Ishikawa (cell line): ENCODE measurements around the gene FAM20C.

Experiments used
- CEBPB ChIP-seq: IDR thresholded peaks from 2 replicates; pipeline ENCODE4 v1.6.1; 2012
- CREB1 ChIP-seq: IDR thresholded peaks from 2 replicates; pipeline ENCODE4 v1.6.1; 2012; ENCODE audit warnings: low read depth
- EGR1 ChIP-seq: IDR thresholded peaks from 2 replicates; pipeline ENCODE4 v1.6.1; 2012
- EP300 ChIP-seq: IDR thresholded peaks from 2 replicates; pipeline ENCODE4 v1.6.1; 2012; ENCODE audit warnings: borderline replicate concordance
- FOXM1 ChIP-seq: IDR thresholded peaks from 2 replicates; pipeline ENCODE4 v1.6.1; 2012; ENCODE audit warnings: low read depth, borderline replicate concordance
- MAX ChIP-seq: IDR thresholded peaks from 2 replicates; pipeline ENCODE4 v1.6.1; 2012
- NFIC ChIP-seq: IDR thresholded peaks from 2 replicates; pipeline ENCODE4 v1.6.1; 2012
- RAD21 ChIP-seq: IDR thresholded peaks from 2 replicates; pipeline ENCODE4 v1.6.1; 2012; ENCODE audit warnings: low read depth
- TAF1 ChIP-seq: IDR thresholded peaks from 2 replicates; pipeline ENCODE4 v1.6.1; 2012; ENCODE audit warnings: low read depth, mild to moderate bottlenecking
- TCF12 ChIP-seq: IDR thresholded peaks from 2 replicates; pipeline ENCODE4 v1.6.1; 2012; ENCODE audit warnings: low read depth
- TEAD4 ChIP-seq: IDR thresholded peaks from 2 replicates; pipeline ENCODE4 v1.6.1; 2012
- YY1 ChIP-seq: IDR thresholded peaks from 2 replicates; pipeline ENCODE4 v1.6.1; 2012; ENCODE audit warnings: low read depth
- ZBTB7A ChIP-seq: IDR thresholded peaks from 2 replicates; pipeline ENCODE4 v1.6.1; 2012; ENCODE audit warnings: low read depth
- TF ChIP-seq, protein P1 (sequence below): IDR thresholded peaks from 2 replicates; pipeline ENCODE4 v1.6.1; 2012
- TF ChIP-seq, protein P2 (sequence below): IDR thresholded peaks from 2 replicates; pipeline ENCODE4 v1.6.1; 2012; ENCODE audit warnings: low read depth, mild to moderate bottlenecking

FAM20C gene

GRCh38 chr7:218896-219580 is 26.7 kb downstream of the FAM20C start:
- TF ChIP-seq FOXM1 (no peak), TEAD4 (no peak), CEBPB (no peak), ZBTB7A (no peak), YY1 (no peak)
- TF ChIP-seq, protein P1, sequence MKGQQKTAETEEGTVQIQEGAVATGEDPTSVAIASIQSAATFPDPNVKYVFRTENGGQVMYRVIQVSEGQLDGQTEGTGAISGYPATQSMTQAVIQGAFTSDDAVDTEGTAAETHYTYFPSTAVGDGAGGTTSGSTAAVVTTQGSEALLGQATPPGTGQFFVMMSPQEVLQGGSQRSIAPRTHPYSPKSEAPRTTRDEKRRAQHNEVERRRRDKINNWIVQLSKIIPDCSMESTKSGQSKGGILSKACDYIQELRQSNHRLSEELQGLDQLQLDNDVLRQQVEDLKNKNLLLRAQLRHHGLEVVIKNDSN, result no peak

- TF ChIP-seq EP300 (0 out of 2 replicates have a peak, but pooled peaks have one; percentile 31), CREB1 (no peak), NFIC (peak; percentile 56; the same call in 1 of the 2 replicates)
- TF ChIP-seq, protein P2, sequence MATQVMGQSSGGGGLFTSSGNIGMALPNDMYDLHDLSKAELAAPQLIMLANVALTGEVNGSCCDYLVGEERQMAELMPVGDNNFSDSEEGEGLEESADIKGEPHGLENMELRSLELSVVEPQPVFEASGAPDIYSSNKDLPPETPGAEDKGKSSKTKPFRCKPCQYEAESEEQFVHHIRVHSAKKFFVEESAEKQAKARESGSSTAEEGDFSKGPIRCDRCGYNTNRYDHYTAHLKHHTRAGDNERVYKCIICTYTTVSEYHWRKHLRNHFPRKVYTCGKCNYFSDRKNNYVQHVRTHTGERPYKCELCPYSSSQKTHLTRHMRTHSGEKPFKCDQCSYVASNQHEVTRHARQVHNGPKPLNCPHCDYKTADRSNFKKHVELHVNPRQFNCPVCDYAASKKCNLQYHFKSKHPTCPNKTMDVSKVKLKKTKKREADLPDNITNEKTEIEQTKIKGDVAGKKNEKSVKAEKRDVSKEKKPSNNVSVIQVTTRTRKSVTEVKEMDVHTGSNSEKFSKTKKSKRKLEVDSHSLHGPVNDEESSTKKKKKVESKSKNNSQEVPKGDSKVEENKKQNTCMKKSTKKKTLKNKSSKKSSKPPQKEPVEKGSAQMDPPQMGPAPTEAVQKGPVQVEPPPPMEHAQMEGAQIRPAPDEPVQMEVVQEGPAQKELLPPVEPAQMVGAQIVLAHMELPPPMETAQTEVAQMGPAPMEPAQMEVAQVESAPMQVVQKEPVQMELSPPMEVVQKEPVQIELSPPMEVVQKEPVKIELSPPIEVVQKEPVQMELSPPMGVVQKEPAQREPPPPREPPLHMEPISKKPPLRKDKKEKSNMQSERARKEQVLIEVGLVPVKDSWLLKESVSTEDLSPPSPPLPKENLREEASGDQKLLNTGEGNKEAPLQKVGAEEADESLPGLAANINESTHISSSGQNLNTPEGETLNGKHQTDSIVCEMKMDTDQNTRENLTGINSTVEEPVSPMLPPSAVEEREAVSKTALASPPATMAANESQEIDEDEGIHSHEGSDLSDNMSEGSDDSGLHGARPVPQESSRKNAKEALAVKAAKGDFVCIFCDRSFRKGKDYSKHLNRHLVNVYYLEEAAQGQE, result no peak
Observed at GRCh38 chr7:219581-220150, 27.3 kb downstream of the FAM20C start.

GRCh38 chr7:220151-220841 is 27.9 kb downstream of the FAM20C start:
- TF ChIP-seq FOXM1 (no peak), YY1 (no peak), EGR1 (no peak), CREB1 (no peak), EP300 (0 out of 2 replicates have a peak, but pooled peaks have one; percentile 20), TCF12 (no peak; the same call in 1 of the 2 replicates), CEBPB (no peak), NFIC (peak; percentile 38; the same call in 1 of the 2 replicates), TAF1 (no peak), MAX (peak; percentile 99), RAD21 (peak; percentile 11; the same call in 1 of the 2 replicates), ZBTB7A (no peak), TEAD4 (peak; percentile 80)
- TF ChIP-seq, protein P2, result no peak
- TF ChIP-seq, protein P1, result peak; percentile 92

DNA sequence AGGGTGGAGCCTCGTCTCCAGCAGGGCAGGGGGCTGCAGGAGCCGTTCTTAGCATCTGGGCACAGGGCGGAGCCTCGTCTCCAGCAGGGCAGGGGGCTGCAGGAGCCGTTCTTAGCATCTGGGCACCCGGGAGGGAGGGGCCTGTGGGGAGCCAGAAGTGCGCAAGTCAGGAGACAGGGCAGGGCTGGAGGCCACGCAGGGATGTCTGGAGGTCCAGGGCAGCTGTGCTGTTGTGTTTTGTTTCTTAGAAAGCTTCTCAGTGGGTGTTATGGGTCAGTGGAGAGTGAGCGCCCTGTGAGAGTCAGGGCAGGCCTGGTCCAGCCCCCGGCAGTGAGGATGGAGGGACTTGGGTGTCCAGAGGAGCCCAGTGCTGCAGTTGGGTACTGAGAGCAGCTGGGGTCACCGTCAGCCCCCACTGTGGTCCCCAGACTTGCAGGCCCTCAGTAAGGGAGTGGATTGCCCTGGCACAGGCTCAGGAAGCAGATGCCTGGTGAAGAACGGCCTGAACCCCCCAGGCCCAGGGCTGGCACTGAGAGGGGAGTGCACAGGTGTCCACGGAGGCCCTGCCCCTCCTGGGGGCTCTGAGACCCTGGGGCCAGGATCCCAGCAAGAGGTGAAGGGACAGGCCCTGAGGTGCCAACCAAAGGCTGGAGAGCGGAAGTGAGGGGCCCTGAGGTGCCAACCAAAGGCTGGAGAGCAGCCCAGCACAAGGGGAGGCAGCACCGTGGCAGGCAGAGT is 29.8 kb downstream of the FAM20C start:
- TF ChIP-seq TCF12 (no peak), YY1 (no peak), EGR1 (no peak), CREB1 (no peak)
- TF ChIP-seq, protein P1, result no peak

DNA sequence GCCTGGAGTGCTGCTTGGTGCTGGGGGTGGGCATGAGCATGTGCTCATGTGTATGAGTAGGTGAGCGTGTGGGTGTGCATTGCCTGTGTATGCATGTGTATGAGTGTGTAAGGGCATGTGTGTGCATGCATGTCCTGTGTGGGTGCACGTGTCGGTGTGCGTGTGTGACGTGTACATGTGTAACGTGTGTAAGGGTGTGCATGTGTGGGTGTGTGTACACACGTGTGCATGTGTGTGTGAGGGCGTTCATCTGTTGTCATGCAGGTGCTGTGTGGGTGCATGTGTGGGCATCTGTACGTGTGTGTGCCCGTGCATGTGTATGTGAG is 30.3 kb downstream of the FAM20C start:
- no peak for TF ChIP-seq ZBTB7A
- TF ChIP-seq NFIC, result no peak
- no peak for TF ChIP-seq TCF12
- TF ChIP-seq TEAD4, result no peak
- TF ChIP-seq MAX, result no peak
- TF ChIP-seq CEBPB, result no peak
